HepG2 (cell line): ENCODE measurements around the gene PA2G4. TPM values are rescaled to one million over a fixed set of nuclear protein-coding genes. Genes with fewer than 3 reads are reported as not detected.
A peak's percentile ranks its signal among the peaks of the same experiment; 100 is the strongest.

Source experiments
- ATAC-seq: fragments of 200-7000 bp; cut with Tn5 transposase; 3 replicates; pipeline ENCODE4 v1.9.1; 2020; ENCODE audit warnings: mild to moderate bottlenecking, moderate library complexity
- BruUV-seq: library from RNA; stranded (reverse); fragments of 400-500 nt; replicated peaks from 2 replicates; lab custom pipeline; 2021; lab: Mats Ljungman, UMichigan
- CTCF ChIA-PET: fragments of 300-600 bp; formaldehyde crosslinking; extraction: SDS; loops from one replicate; lab custom pipeline; 2021; ENCODE audit warnings: low total read pairs, inconsistent platforms, low intra/inter-chr PET ratio; lab: Yijun Ruan, JAX
- POLR2A ChIA-PET: fragments of 350-600 bp; sonication (Branson Sonifier 250); formaldehyde crosslinking; loops from one replicate; lab custom pipeline; 2020; ENCODE audit warnings: antibody characterized with exemption, inconsistent platforms; lab: Yijun Ruan, JAX
- DNase-seq: peaks from one replicate; pipeline ENCODE4 v3.0.0-alpha.2; 2015; ENCODE audit warnings: low spot score
- FAIRE-seq: peaks from 3 replicates; lab custom pipeline; 2011; peaks lifted over from hg19 to GRCh38; lab: Jason Lieb, UNC
- H2AFZ ChIP-seq: one replicate; pipeline ENCODE4 v1.6.1; 2011; ENCODE audit warnings: low read length, inconsistent platforms
- H3K27ac ChIP-seq: fragments of 300-600 bp; 3 replicates; pipeline ENCODE4 v1.8.0; 2011; ENCODE audit warnings: mixed run types, mild to moderate bottlenecking, mixed read lengths, low read length, inconsistent platforms; ENCODE audit not compliant: insufficient read depth; ENCODE audit errors: extremely low read length
- H3K27me3 ChIP-seq, 2 experiments: fragments of 200-600 bp in 1 of 2; 2 replicates in 1 of 2; 3 replicates in 1 of 2; pipeline versions ENCODE4 v1.6.0 to v1.8.0; 2011; ENCODE audit warnings: low read length in 2 of 2, mild to moderate bottlenecking in 2 of 2, moderate library complexity in 2 of 2, inconsistent platforms in 1 of 2; ENCODE audit not compliant: insufficient read depth in 2 of 2, control insufficient read depth in 1 of 2
- H3K36me3 ChIP-seq, 2 experiments: fragments of 200-600 bp in 1 of 2; replicated peaks in 1 of 2; 2 replicates in 1 of 2; 3 replicates in 1 of 2; pipeline versions ENCODE4 v1.5.1 to v1.8.0; 2011; ENCODE audit warnings: low read length in 2 of 2, inconsistent platforms in 1 of 2; ENCODE audit not compliant: insufficient read depth in 2 of 2, control insufficient read depth in 1 of 2
- H3K4me1 ChIP-seq: 2 replicates; pipeline ENCODE4 v1.5.1; 2012; ENCODE audit warnings: low read length, inconsistent platforms; ENCODE audit not compliant: insufficient read depth
- H3K4me2 ChIP-seq: 2 replicates; pipeline ENCODE4 v1.6.0; 2011; ENCODE audit warnings: low read depth, low read length, inconsistent platforms
- H3K4me3 ChIP-seq, 3 experiments: fragments of 200-600 bp in 1 of 3; sonication (generic), shearing (Covaris generic) in 1 of 3; replicated peaks in 1 of 3; 2 replicates each; pipeline ENCODE4 v1.5.1; 2011 to 2016; ENCODE audit warnings: low read length in 3 of 3, inconsistent platforms in 2 of 3, low read depth in 2 of 3, mild to moderate bottlenecking in 2 of 3, control low read depth in 1 of 3, mixed read lengths in 1 of 3; ENCODE audit not compliant: insufficient read depth in 1 of 3
- H3K79me2 ChIP-seq: one replicate; pipeline ENCODE4 v1.6.1; 2011; ENCODE audit warnings: low read length, inconsistent platforms; ENCODE audit not compliant: insufficient read depth
- H3K9ac ChIP-seq: 2 replicates; pipeline ENCODE4 v1.6.0; 2011; ENCODE audit warnings: mild to moderate bottlenecking, low read depth, low read length, inconsistent platforms; ENCODE audit not compliant: insufficient read depth
- H3K9me3 ChIP-seq: 2 replicates; pipeline ENCODE4 v1.5.1; 2012; ENCODE audit warnings: mild to moderate bottlenecking, low read length
- H4K20me1 ChIP-seq: 2 replicates; pipeline ENCODE4 v1.6.0; 2011; ENCODE audit warnings: inconsistent platforms, mild to moderate bottlenecking, low read length, moderate library complexity; ENCODE audit not compliant: insufficient read depth
- JARID2 ChIP-seq: sonication (generic); formaldehyde crosslinking; IDR thresholded peaks from 2 replicates; pipeline ENCODE4 v1.8.1; 2023; ENCODE audit warnings: missing genetic modification reagents, inconsistent platforms; ENCODE audit not compliant: insufficient replicate concordance
- JUND ChIP-seq: sonication (generic); formaldehyde crosslinking; IDR thresholded peaks from 2 replicates; pipeline ENCODE4 v1.8.0; 2022; ENCODE audit warnings: mild to moderate bottlenecking, missing genetic modification reagents
- KDM3A ChIP-seq: IDR thresholded peaks from 2 replicates; pipeline ENCODE4 v1.6.1; 2018; ENCODE audit warnings: low read depth, missing compliant biosample characterization
- MAFF ChIP-seq: IDR thresholded peaks from 2 replicates; pipeline ENCODE4 v1.6.1; 2011; ENCODE audit warnings: low read depth, low read length, improper control_type of control experiment
- POLR2AphosphoS5 ChIP-seq: IDR thresholded peaks from 2 replicates; pipeline ENCODE4 v1.6.1; 2012; ENCODE audit warnings: low read depth, low read length
- POLR2G ChIP-seq: fragments of 200-400 bp; formaldehyde crosslinking; IDR thresholded peaks from 2 replicates; pipeline ENCODE4 v1.6.1; 2018; ENCODE audit warnings: mild to moderate bottlenecking, low read depth, low read length, moderate library complexity
- SP140L ChIP-seq: sonication (generic); formaldehyde crosslinking; IDR thresholded peaks from 2 replicates; pipeline ENCODE4 v1.4.0; 2020; ENCODE audit warnings: missing genetic modification reagents, borderline replicate concordance
- YY1 ChIP-seq: IDR thresholded peaks from 2 replicates; pipeline ENCODE4 v1.6.1; 2011; ENCODE audit warnings: low read length, low read depth, moderate library complexity, mild to moderate bottlenecking; ENCODE audit not compliant: insufficient read depth, insufficient replicate concordance
- ZEB1 ChIP-seq: IDR thresholded peaks from 2 replicates; pipeline ENCODE4 v1.6.1; 2012; ENCODE audit warnings: mild to moderate bottlenecking, low read depth, inconsistent platforms; ENCODE audit not compliant: insufficient replicate concordance
- ZFP36L2 ChIP-seq: sonication (generic); formaldehyde crosslinking; IDR thresholded peaks from 2 replicates; pipeline ENCODE4 v1.4.0; 2020; ENCODE audit warnings: missing genetic modification reagents
- ZNF101 ChIP-seq: sonication (generic); formaldehyde crosslinking; IDR thresholded peaks from 2 replicates; pipeline ENCODE4 v1.4.0; 2020; ENCODE audit warnings: mild to moderate bottlenecking, low read depth, missing genetic modification reagents, borderline replicate concordance
- ZNF350 ChIP-seq: sonication (generic); formaldehyde crosslinking; IDR thresholded peaks from 2 replicates; pipeline ENCODE4 v1.4.0; 2020; ENCODE audit warnings: mild to moderate bottlenecking, low read depth, missing genetic modification reagents, borderline replicate concordance
- ZNF614 ChIP-seq: IDR thresholded peaks from 2 replicates; pipeline ENCODE4 v1.6.1; 2018; ENCODE audit warnings: missing biosample characterization, missing genetic modification reagents, inconsistent platforms, borderline replicate concordance
- ZSCAN12 ChIP-seq: sonication (generic); formaldehyde crosslinking; IDR thresholded peaks from 2 replicates; pipeline ENCODE4 v1.9.0; 2021; ENCODE audit warnings: mild to moderate bottlenecking, missing genetic modification reagents
- WGBS: methylation state at CpG from one replicate; pipeline ENCODE4 v1.1.6; 2017; ENCODE audit warnings: low lambda C conversion rate; 5-methylcytosine and 5-hydroxymethylcytosine counted together
- in situ Hi-C: cut with HindIII; loops from 2 replicates; pipeline ENCODE4 v1.10.0; 2017; ENCODE audit warnings: low pct_unique_long_range_greater_than_20kb; ENCODE audit not compliant: extremely low pct_ligation_motif_present
- intact Hi-C: fragments of 100-400 bp; cut with micrococcal nuclease; formaldehyde crosslinking; loops from one replicate; pipeline ENCODE4 v1.10.0; 2022; ENCODE audit not compliant: unreplicated experiment
- polyA plus RNA-seq, 8 experiments: library from polyadenylated mRNA; depleted of rRNA in 3 of 8; stranded (reverse) in 7 of 8; unstranded in 1 of 8; fragments of >200 nt; fragmentation: Illumina TruSeq in 4 of 8; extraction: Trizol in 4 of 8; gene quantifications; 2 replicates each; pipeline versions ENCODE4 v1.2.1 to v1.2.3, GENCODE V29; 2011 to 2016; ENCODE audit warnings: low read depth in 4 of 8, missing spikeins in 1 of 8, mixed read lengths in 1 of 8; ENCODE audit not compliant: insufficient read depth in 1 of 8
- total RNA-seq, 5 experiments: library from RNA; depleted of rRNA; stranded (reverse); fragments of >200 nt; fragmentation: Illumina TruSeq; extraction: Trizol; gene quantifications; 2 replicates each; pipeline ENCODE4 v1.2.3, GENCODE V29; 2016; ENCODE audit warnings: low read depth in 1 of 5
- TF ChIP-seq, protein P1 (sequence below): sonication (generic); formaldehyde crosslinking; IDR thresholded peaks from 2 replicates; pipeline ENCODE4 v1.4.0; 2020; ENCODE audit warnings: mild to moderate bottlenecking, missing genetic modification reagents, borderline replicate concordance
- TF ChIP-seq, protein P2 (sequence below): sonication (generic); formaldehyde crosslinking; conservative IDR thresholded peaks from 2 replicates; pipeline ENCODE4 v1.4.0; 2020; ENCODE audit warnings: missing genetic modification reagents

The PA2G4 gene
- total and polyA plus RNA-seq, 2 of the 13 experiments (the other 11 are each of a cell fraction or from before 2014, with no cell fraction given) = 147 to 240 TPM

DNA sequence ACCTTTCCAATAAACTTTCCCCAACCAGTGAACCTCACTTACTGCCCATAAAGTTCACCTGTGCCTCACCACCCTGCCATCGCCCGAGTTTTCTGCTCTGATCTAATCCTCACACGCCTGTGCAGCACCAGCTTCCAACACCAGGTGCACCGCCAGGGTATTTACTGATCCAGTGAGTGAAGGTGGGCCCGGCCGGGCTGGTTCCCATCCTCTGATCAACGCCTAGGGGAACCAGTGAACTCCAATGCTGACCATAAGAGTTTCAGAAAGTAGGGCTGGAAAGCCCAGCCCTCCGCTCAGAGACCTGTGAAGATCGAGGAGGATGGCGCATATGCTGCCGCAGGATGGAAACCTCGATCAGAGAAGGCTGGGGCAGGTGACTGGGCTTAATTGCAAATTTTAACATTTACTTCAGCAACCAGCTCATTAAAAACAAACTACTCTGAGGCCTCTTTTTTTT is 47.3 kb downstream of the PA2G4 start:
- Histone ChIP-seq H3K4me1 (peaks cover 35% of the 10 kb centered on the region), H3K9me3 (no peaks in the 10 kb centered on the region), H4K20me1 (no peaks in the 10 kb centered on the region), H3K36me3 (0 out of 5 replicates have a peak, but pooled peaks cover 0 to 1% of the 10 kb centered on the region in 2 experiments), H3K27me3 (no peaks in the 10 kb centered on the region; a peak in 1 of 5 replicates), H3K27ac (peak overlapping the region; percentile 89), H3K4me2 (peak overlapping the region; percentile 92), H3K79me2 (peaks cover 15% of the 10 kb centered on the region), H2AFZ (peak overlapping the region; percentile 57), H3K4me3 (peak overlapping the region; percentile 79 to 86 (median 82)), H3K9ac (peak overlapping the region; percentile 76)
- ChIA-PET POLR2A (interaction anchor here (0.5 to 3.8 kb wide), 12 partner anchors 10 to 406 kb away, joined by 3 to 42 read pairs (median 5); partner anchors contain the start of genes CNPY2, ESYT1, PA2G4 and RNF41), CTCF (interaction anchor here (0.9 to 1.6 kb wide), 2 partner anchors 26 to 38 kb away, joined by 3 to 5 read pairs; no protein-coding TSS in a partner anchor)
- in situ Hi-C loops (no loop called here), intact Hi-C loops (loop anchor here (1.0 to 2.0 kb wide), 2 partner anchors 25 to 33 kb away; partner anchors contain the start of gene ZC3H10)
- FAIRE-seq (peak; percentile 76), DNase-seq (peak; percentile 80), ATAC-seq (peak; percentile 90)
- WGBS = 0% methylated on average over 10 of the region's 12 CpGs
- TSS peak; percentile 81 for BruUV-seq
- TF ChIP-seq ZFP36L2 (CRISPR knock-in tag) (no peak), ZNF614 (CRISPR knock-in tag) (peak; percentile 32; the same call in 1 of the 2 replicates), POLR2G (peak; percentile 54), YY1 (peak; percentile 31), JUND (no peak), ZNF350 (CRISPR knock-in tag) (0 out of 2 replicates have a peak, but pooled peaks have one; percentile 1), JARID2 (no peak), ZEB1 (peak; percentile 43), MAFF (no peak), KDM3A (CRISPR knock-in tag) (0 out of 2 replicates have a peak, but pooled peaks have one; percentile 14), ZNF101 (CRISPR knock-in tag) (no peak), ZSCAN12 (CRISPR knock-in tag) (0 out of 2 replicates have a peak, but pooled peaks have one; percentile 42), SP140L (CRISPR knock-in tag) (no peak), POLR2AphosphoS5 (peak; percentile 58; the same call in 1 of the 2 replicates)
- TF ChIP-seq, protein P1, sequence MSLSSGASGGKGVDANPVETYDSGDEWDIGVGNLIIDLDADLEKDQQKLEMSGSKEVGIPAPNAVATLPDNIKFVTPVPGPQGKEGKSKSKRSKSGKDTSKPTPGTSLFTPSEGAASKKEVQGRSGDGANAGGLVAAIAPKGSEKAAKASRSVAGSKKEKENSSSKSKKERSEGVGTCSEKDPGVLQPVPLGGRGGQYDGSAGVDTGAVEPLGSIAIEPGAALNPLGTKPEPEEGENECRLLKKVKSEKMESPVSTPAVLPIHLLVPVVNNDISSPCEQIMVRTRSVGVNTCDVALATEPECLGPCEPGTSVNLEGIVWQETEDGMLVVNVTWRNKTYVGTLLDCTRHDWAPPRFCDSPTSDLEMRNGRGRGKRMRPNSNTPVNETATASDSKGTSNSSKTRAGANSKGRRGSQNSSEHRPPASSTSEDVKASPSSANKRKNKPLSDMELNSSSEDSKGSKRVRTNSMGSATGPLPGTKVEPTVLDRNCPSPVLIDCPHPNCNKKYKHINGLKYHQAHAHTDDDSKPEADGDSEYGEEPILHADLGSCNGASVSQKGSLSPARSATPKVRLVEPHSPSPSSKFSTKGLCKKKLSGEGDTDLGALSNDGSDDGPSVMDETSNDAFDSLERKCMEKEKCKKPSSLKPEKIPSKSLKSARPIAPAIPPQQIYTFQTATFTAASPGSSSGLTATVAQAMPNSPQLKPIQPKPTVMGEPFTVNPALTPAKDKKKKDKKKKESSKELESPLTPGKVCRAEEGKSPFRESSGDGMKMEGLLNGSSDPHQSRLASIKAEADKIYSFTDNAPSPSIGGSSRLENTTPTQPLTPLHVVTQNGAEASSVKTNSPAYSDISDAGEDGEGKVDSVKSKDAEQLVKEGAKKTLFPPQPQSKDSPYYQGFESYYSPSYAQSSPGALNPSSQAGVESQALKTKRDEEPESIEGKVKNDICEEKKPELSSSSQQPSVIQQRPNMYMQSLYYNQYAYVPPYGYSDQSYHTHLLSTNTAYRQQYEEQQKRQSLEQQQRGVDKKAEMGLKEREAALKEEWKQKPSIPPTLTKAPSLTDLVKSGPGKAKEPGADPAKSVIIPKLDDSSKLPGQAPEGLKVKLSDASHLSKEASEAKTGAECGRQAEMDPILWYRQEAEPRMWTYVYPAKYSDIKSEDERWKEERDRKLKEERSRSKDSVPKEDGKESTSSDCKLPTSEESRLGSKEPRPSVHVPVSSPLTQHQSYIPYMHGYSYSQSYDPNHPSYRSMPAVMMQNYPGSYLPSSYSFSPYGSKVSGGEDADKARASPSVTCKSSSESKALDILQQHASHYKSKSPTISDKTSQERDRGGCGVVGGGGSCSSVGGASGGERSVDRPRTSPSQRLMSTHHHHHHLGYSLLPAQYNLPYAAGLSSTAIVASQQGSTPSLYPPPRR = no peak
- TF ChIP-seq, protein P2, sequence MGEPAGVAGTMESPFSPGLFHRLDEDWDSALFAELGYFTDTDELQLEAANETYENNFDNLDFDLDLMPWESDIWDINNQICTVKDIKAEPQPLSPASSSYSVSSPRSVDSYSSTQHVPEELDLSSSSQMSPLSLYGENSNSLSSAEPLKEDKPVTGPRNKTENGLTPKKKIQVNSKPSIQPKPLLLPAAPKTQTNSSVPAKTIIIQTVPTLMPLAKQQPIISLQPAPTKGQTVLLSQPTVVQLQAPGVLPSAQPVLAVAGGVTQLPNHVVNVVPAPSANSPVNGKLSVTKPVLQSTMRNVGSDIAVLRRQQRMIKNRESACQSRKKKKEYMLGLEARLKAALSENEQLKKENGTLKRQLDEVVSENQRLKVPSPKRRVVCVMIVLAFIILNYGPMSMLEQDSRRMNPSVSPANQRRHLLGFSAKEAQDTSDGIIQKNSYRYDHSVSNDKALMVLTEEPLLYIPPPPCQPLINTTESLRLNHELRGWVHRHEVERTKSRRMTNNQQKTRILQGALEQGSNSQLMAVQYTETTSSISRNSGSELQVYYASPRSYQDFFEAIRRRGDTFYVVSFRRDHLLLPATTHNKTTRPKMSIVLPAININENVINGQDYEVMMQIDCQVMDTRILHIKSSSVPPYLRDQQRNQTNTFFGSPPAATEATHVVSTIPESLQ (CRISPR knock-in tag) = no peak
